HFF-Myc (cell line): ENCODE measurements around the gene JDP2.

Source experiments
- DNase-seq: peaks from one replicate; pipeline ENCODE4 v3.0.0-alpha.2; 2011; ENCODE audit warnings: low read depth; ENCODE audit errors: extremely low read depth
- H3K4me3 ChIP-seq: replicated peaks from 2 replicates; pipeline ENCODE4 v1.5.1; 2011; ENCODE audit warnings: low read depth, mild to moderate bottlenecking, control low read depth, low read length
- CTCF ChIP-seq: IDR thresholded peaks from 2 replicates; pipeline ENCODE4 v1.5.1; 2012; ENCODE audit warnings: mild to moderate bottlenecking, low read depth, low read length, control low read depth; ENCODE audit errors: missing control alignments

JDP2 gene

GRCh38 chr14:75430116-75430515 is 2.3 kb downstream of the JDP2 start:
- H3K4me3 ChIP-seq = peak overlapping the region; percentile 60
- DNase-seq = no peak
- TF ChIP-seq CTCF = no peak

- H3K4me3 ChIP-seq = peak overlapping the region; percentile 60
- TF ChIP-seq CTCF = no peak
- DNase-seq = no peak
Observed at GRCh38 chr14:75430526-75430925, 2.7 kb downstream of the JDP2 start.

- DNase-seq = no peak
- H3K4me3 ChIP-seq = no peak overlapping the region; the same call in 1 of the 2 replicates
- TF ChIP-seq CTCF = no peak
Observed at GRCh38 chr14:75430976-75431375, 3.2 kb downstream of the JDP2 start.

GRCh38 chr14:75431827-75432226 is 4.0 kb downstream of the JDP2 start:
- no peak for DNase-seq
- no peak overlapping the region for H3K4me3 ChIP-seq
- no peak for TF ChIP-seq CTCF

GRCh38 chr14:75432411-75432810 is 4.6 kb downstream of the JDP2 start:
- no peak for TF ChIP-seq CTCF
- DNase-seq = no peak
- no peak overlapping the region for H3K4me3 ChIP-seq

GRCh38 chr14:75433631-75434071 is 5.8 kb downstream of the JDP2 start:
- DNase-seq = peak; percentile 93
- no peak for TF ChIP-seq CTCF
- no peak overlapping the region for H3K4me3 ChIP-seq
